Heart left ventricle (tissue), 16 donors: ENCODE data around the gene CTNNBIP1. TPM values are rescaled to one million over a fixed set of nuclear protein-coding genes. Genes with fewer than 3 reads are reported as not detected.

Experiments used
- ATAC-seq, 4 donors: fragments of 200-7000 bp; cut with Tn5 transposase; one replicate each; pipeline ENCODE4 v1.9.1; 2020 to 2022; ENCODE audit warnings: moderate library complexity in 4 of 4, mild to moderate bottlenecking in 3 of 4, moderate number of reproducible peaks in 1 of 4
- DNase-seq, 5 donors: peaks; one replicate each; pipeline ENCODE4 v3.0.0-alpha.2; 2020
- H3K27ac ChIP-seq, 12 donors: fragments of 200-600 bp; sonication (generic) in 4 of 12; one replicate each; pipeline versions ENCODE4 v1.5.0 to v1.8.0; 2016 to 2022; ENCODE audit warnings: mild to moderate bottlenecking in 2 of 12
- H3K27me3 ChIP-seq, 9 donors: fragments of 200-600 bp; sonication (generic) in 2 of 9; one replicate each; pipeline versions ENCODE4 v1.5.1 to v1.8.0; 2016 to 2022; ENCODE audit warnings: mild to moderate bottlenecking in 3 of 9
- H3K36me3 ChIP-seq, 9 donors: fragments of 200-600 bp; sonication (generic) in 2 of 9; one replicate each; pipeline versions ENCODE4 v1.5.0 to v1.8.0; 2018 to 2022; ENCODE audit warnings: mild to moderate bottlenecking in 2 of 9
- H3K4me1 ChIP-seq, 12 donors: fragments of 200-600 bp; sonication (generic) in 4 of 12; one replicate each; pipeline versions ENCODE4 v1.5.0 to v1.8.0; 2016 to 2022; ENCODE audit warnings: mild to moderate bottlenecking in 3 of 12
- H3K4me3 ChIP-seq, 12 donors: fragments of 200-600 bp; sonication (generic) in 4 of 12; one replicate each; pipeline versions ENCODE4 v1.5.0 to v1.8.0; 2017 to 2022; ENCODE audit warnings: mild to moderate bottlenecking in 9 of 12, moderate library complexity in 4 of 12
- H3K9me3 ChIP-seq, 12 donors: fragments of 200-600 bp; sonication (generic) in 4 of 12; one replicate each; pipeline versions ENCODE4 v1.5.0 to v1.8.0; 2016 to 2022; ENCODE audit warnings: mild to moderate bottlenecking in 1 of 12
- CTCF ChIP-seq, 12 donors: fragments of 200-600 bp; sonication (generic) in 4 of 12; IDR thresholded peaks; one replicate each; pipeline versions ENCODE4 v1.5.0 to v1.8.0; 2018 to 2022; ENCODE audit warnings: antibody characterized with exemption in 12 of 12, mild to moderate bottlenecking in 5 of 12
- POLR2A ChIP-seq, 2 donors: fragments of 450-650 bp; IDR thresholded peaks; one replicate each; pipeline ENCODE4 v1.6.1; 2017; ENCODE audit warnings: antibody characterized with exemption in 2 of 2, mild to moderate bottlenecking in 2 of 2, moderate library complexity in 2 of 2
- WGBS, 4 donors: extraction: QIAGEN DNeasy Blood & Tissue Kit in 2 of 4; methylation state at CpG; one replicate each; pipeline versions ENCODE4 v1.1.5 to v1.1.7; 2013 to 2018; 5-methylcytosine and 5-hydroxymethylcytosine counted together
- intact Hi-C, 10 donors: fragments of 100-400 bp; cut with DNase I; formaldehyde crosslinking; loops; one replicate each; pipeline versions ENCODE4 v1.11.1 to v1.14.2; 2022
- polyA plus RNA-seq, 2 donors: library from polyadenylated mRNA; stranded (reverse); fragments of 200-250 nt; gene quantifications; one replicate each; pipeline ENCODE4 v1.2.3, GENCODE V29; 2013
- total RNA-seq, 9 donors: library from RNA; depleted of rRNA in 2 of 9; stranded (reverse); fragments of >200 nt in 2 of 9; fragmentation: NEBNext Ultra II Directional in 3 of 9; extraction: Animal tissue kit (Norgen Biotek cat#: 25700) in 3 of 9; gene quantifications; one replicate each; pipeline versions ENCODE4 v1.1.0 to v1.2.4, GENCODE V29; 2016 to 2023
- donor health status: ischemic (EF 13 %, LVEDD 7.1; RV severe dilation, severe dysfunction).
- donor health status: healthy with polysubstance abuse.
- donor health status: DM: no; HTN: yes; CAD: no.
- donor health status: DM: no; HTN: no; CAD: no.
- donor health status: ischemic (EF 25% LVEDD 6.9; RV normal size, moderate dysfunction).
- donor health status: ischemic (EF 25% LVEDD 5.7; RV mildly dilated, moderate dysfunction).
- donor health status: healthy.
- donor health status: DM: yes; HTN: yes; CAD: no.
- donor health status: ischemic (EF 35%, LVEDD 5.7; RV mildly dilated, moderate dysfunction).
- donor health status: nonischemic (EF 11% LVEDD 7.7; RV severe dilation, severe dysfunction).
- donor health status: DM: yes; HTN: yes; CAD: no.
- donor health status: PGD.
- donor health status: ischemic (EF 29% LVEDD 5.4; RV normal size, mild dysfunction).
- donor health status: nonischemic (EF 23%, LVEDD 6.1; RV moderate dilation, normal function).

CTNNBIP1 gene
- total and polyA plus RNA-seq, 11 donors, result 25.4 to 62.0 (median 40.7) TPM

- Histone ChIP-seq H3K36me3 (no peaks in the 10 kb centered on the region), H3K4me3 (no peak overlapping the region), H3K4me1 (peaks cover 0 to 33% (median 15%) of the 10 kb centered on the region in 12 donors), H3K27ac (no peak overlapping the region), H3K9me3 (no peaks in the 10 kb centered on the region), H3K27me3 (no peaks in the 10 kb centered on the region)
- 72 to 89% (median 82%) methylated on average over 2 of the region's 2 CpGs for WGBS, 4 donors
- DNase-seq, result no peak
- no peak for ATAC-seq
- TF ChIP-seq CTCF (IDR thresholded peaks at IDR 0.05), result no peak
- no peak for TF ChIP-seq POLR2A (IDR thresholded peaks at IDR 0.05)
- intact Hi-C loops, result no loop called here
Observed at GRCh38 chr1:9815150-9815549, 94.9 kb downstream of the CTNNBIP1 start.

- no peak for ATAC-seq
Observed at GRCh38 chr1:9814619-9815018, 95.5 kb downstream of the CTNNBIP1 start.

GRCh38 chr1:9811239-9811966 lies 98.7 kb downstream of the CTNNBIP1 start:
- intact Hi-C loops, result no loop called here
- TF ChIP-seq POLR2A (IDR thresholded peaks at IDR 0.05) (no peak), CTCF (IDR thresholded peaks at IDR 0.05) (no peak)
- no peak overlapping the region for H3K4me3 ChIP-seq
- 63 to 69% (median 68%) methylated on average over 6 of the region's 6 CpGs for WGBS, 4 donors
- DNase-seq, result no peak
- H3K9me3 ChIP-seq, result no peaks in the 10 kb centered on the region
- no peak for ATAC-seq
- peaks cover 0 to 42% (median 23%) of the 10 kb centered on the region in 12 donors for H3K4me1 ChIP-seq
- no peak overlapping the region for H3K27ac ChIP-seq
- H3K27me3 ChIP-seq, result no peaks in the 10 kb centered on the region
- no peaks in the 10 kb centered on the region for H3K36me3 ChIP-seq

More at GRCh38 chr1:9814619-9815018, 95.5 kb downstream of the CTNNBIP1 start:
- Histone ChIP-seq H3K27me3 (no peaks in the 10 kb centered on the region), H3K27ac (no peak overlapping the region), H3K36me3 (no peaks in the 10 kb centered on the region), H3K9me3 (no peaks in the 10 kb centered on the region), H3K4me1 (peaks cover 0 to 34% (median 16%) of the 10 kb centered on the region in 12 donors), H3K4me3 (no peak overlapping the region)
- no peak for TF ChIP-seq CTCF (IDR thresholded peaks at IDR 0.05)
- TF ChIP-seq POLR2A (IDR thresholded peaks at IDR 0.05), result no peak
- DNase-seq, result no peak
- WGBS, 4 donors, result 88 to 93% (median 91%) methylated on average over 6 of the region's 6 CpGs
- intact Hi-C loops, result no loop called here

GRCh38 chr1:9809100-9809510 lies 101.0 kb downstream of the CTNNBIP1 start:
- intact Hi-C loops, result no loop called here
- ATAC-seq (peak in 2 of 4 donors; percentile 24 to 51), DNase-seq (no peak)
- Histone ChIP-seq H3K9me3 (no peaks in the 10 kb centered on the region), H3K4me3 (no peak overlapping the region), H3K27ac (no peak overlapping the region), H3K4me1 (peaks cover 0 to 43% (median 27%) of the 10 kb centered on the region in 12 donors), H3K27me3 (no peaks in the 10 kb centered on the region), H3K36me3 (no peaks in the 10 kb centered on the region)
- WGBS, 4 donors, result 58 to 61% (median 60%) methylated on average over 8 of the region's 8 CpGs
- TF ChIP-seq POLR2A (IDR thresholded peaks at IDR 0.05) (no peak), CTCF (IDR thresholded peaks at IDR 0.05) (no peak)
